ENCODE results near the gene ATAD2B.

Gene ATAD2B

DNA sequence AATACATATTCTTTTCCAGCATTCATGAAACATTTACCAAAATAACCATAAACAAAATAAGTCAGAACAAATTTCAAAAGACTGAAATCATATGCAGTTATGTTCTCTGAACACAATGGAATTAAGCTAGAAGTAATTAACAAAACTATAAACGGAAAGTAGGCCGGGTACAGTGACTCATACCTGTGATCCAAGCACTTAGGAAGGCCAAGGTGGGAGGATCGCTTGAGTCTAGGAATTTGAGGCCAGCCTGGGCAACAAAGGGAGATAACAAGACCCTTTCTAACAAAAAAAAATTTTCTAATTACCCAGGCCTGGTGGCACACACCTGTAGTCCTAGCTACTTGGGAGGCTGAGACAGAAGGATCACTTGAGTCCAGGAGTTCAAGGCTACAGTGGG is 14.9 kb downstream of the ATAD2B start:
- DNase-seq (ENCODE audit: low spot score), result no peak

DNA sequence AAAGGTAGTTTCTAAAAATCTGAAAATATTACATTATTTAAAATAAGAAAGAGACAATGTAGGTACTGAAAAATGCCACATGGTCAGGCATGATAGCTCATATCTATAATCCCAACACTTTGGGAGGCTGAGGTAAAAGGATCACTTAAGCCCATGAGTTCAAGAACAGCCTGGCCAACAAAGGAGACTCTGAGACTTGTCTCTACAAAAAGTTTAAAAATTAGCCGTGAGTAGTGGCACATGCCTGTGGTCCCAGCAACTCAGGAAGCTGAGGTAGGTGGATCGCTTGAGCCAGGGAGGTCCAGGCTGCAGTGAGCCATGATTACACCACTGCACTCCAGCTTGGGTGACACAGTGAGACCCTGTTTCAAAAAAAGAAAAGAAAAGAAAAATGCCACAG is 21.8 kb downstream of the ATAD2B start:
- DNase-seq (ENCODE audit: low spot score), result no peak

DNA sequence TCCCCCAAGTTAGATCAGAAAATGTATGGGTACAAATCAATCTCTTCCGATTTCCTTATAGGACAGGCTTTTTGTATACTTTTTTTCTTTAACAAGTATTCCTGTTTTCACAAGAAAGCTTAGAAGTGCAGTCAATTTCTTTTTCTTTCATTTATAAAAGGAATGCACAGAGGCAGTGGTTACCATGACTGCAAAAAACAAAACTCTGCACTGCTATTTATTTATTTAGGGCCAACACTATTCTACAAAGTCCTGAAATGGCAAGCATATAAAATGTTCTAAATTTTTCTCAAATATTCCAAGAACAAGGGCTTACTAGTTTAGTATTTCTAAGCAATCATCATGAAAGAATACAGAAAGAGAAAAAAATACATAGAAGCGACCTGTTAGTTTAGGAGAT is 22.2 kb downstream of the ATAD2B start:
- peak; percentile 18 for DNase-seq (ENCODE audit: low spot score)

- no peak for DNase-seq (ENCODE audit: low spot score)
Measured at GRCh38 chr2:23904215-23904614, 22.7 kb downstream of the ATAD2B start.

- DNase-seq (ENCODE audit: low spot score), result no peak
Measured at GRCh38 chr2:23903034-23903433, 23.9 kb downstream of the ATAD2B start.

DNA sequence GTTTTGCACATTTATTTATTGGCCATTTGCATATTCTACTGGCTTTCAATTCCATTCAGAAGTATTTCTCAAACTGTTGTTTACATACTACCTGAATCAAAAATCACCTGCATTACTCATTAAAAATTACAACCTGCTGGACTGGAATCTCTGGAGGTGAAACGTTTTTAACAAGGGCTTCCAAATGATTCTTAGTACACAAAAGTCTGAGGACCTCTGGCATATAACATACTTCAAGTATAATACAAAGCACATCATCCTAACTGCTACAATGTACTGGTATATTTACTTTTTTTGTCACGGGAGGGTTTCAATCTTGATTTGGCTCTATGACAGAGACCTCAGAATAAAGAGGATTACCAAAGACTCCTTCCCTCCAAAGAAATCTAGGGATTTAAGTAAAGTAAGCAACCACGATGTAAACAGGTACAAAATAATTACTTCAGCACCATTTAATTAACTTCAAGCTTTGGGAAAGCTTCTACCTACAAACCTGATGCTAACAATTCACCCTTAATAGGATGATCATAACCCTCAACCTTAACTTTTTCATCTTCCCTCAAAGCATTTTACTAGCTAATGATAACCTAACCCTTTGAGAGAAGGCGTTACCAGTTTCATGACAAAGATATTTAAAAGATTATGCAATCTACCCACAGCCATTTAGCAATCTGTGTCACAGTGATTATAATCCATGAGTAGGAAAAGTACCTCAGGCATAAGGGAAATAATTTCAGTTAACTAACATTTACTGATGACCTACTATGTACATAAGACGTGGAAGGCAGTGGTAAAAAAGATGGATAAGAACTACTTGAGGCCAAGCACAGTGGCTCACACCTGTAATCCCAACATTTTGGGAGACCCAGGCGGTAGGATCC is 24.7 kb downstream of the ATAD2B start:
- DNase-seq (ENCODE audit: low spot score), result peak; percentile 41

DNA sequence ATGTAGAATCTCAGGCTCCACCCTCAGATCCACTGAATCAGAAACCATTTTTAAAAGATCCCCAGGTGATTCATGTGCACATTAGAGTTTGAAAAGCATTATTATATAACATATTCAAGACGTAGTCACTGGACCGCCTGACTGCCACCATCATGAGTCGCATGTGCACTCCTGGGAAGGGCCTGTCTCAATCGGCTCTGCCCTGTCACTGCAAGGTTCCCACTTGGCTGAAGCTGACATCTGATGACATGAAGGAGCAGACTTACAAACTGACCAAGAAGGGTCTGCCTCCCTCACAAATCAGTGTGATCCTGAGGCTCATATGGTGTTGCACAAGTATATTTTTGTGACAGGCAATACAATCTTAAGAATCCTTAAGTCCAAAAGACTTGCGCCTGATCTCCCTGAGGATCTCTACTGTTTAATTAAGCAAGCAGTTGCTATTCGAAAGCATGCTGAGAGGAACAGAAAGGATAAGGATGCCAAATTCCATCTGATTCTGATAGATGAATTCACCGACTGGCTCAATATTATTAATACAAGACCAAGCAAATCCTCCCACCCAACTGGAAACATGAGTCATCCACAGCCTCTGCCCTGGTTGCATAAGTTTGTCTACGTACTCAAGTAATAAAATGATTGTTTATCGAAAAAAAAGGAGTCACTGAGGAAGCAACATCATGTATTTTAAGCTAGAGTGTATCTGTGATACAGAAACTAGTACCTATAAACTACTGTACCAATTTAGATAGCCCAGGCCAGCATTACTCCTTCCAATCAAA is 26.2 kb downstream of the ATAD2B start:
- DNase-seq (ENCODE audit: low spot score), result peak; percentile 68

DNA sequence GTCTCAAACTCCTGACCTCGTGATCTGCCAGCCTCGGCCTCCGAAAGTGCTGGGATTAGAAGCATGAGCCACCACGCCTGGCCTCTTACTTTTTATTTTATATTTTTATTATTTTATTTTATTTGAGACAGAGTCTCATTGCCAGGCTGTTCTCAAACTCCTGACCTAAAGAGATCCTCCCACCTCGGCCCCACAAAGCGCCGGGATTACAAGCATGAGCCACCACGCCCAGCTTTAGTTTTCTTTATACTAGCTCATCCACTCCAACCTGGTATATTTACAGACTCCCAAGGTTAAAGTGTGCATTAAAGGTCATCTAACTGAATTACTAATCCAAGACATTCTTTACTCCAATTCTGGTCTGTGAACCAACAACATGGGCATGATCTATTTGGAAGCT is 26.8 kb downstream of the ATAD2B start:
- no peak for DNase-seq (ENCODE audit: low spot score)

DNA sequence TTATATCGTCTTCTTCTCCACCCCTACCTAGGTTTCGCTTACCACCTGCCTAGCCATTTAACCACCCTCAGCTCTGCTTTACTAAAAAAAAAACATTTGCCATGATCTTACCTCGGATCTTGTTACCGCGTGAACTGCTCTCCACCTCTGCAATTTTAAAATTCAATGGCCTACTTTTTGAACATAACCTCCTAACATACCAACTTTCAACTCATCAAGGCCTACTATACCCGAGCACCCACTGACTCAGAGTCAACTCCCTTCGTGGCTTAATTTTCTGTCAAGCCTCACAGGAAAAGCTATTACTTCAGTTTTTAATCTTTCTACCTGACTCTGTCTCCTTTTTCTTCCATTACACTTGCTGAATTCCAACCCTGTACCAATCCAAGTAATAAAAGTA is 55.7 kb downstream of the ATAD2B start:
- no peak for DNase-seq (ENCODE audit: low spot score)

DNA sequence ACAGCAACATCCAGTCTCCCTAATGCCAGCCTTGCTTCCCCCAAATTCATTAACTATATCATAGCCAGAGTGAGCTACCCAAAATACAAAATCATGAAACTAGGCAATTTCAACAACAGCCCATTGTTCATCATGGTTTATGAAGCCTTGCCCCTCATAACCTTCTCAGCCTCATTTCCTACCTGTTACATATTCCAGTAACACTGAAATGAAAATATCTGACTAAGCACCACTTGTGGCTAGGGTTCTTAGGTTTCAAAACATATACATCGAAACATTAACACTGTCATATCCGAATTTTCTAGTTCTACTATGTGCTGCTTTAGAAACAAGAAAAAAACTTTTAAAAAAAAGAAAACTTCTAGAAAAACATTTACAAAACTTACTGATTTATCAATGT is 59.5 kb downstream of the ATAD2B start:
- DNase-seq (ENCODE audit: low spot score), result no peak

DNA sequence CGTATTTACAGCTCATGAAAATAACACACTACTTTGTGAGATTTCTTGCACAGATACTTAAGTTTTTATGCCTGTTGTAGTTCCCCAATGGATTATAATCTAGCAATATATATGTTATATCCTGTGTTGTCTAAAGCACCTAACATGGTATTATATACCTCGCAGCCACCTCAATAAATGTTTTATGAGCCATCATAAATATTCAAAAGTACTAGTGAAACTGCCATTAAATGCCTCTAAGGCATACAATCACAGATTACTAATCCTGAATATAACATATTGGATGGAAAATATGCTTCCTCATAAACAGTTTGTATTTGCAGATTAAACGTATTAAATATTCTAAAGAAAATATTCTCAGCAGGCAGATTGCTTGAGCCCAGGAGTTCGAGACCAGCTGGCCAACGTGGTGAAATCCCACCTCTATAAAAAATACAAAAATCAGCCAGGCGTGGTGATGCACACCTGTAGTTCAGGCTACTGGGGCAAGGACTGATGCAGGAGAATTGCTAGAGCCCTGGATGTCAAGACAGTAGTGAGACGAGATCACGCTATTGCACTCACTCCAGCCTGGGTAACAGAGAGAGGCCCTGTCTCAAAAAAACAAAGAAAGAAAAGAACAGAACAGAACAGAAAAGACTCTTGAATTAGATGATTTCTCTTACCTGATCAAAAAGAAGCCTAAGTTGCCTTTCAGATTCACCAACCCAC is 64.1 kb downstream of the ATAD2B start:
- no peak for DNase-seq (ENCODE audit: low spot score)

DNA sequence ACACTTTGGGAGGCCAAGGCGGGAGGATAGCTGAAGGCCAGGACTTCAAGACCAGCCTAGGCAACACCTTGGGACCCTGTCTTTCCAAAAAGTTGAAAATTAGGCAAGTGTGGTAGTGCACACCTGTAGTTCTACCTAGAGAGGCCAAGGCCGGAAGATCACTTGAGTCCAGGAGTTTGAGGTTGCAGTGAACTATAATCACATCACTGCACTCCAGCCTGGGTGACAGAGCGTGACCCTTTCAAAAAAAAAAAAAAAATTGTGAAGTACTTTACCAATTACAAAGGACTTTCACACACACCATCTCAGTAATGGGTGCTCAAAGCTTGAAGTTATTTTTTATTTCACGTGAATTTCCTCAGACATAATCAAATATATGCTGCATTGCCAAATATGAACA is 65.0 kb downstream of the ATAD2B start:
- DNase-seq (ENCODE audit: low spot score), result no peak

DNA sequence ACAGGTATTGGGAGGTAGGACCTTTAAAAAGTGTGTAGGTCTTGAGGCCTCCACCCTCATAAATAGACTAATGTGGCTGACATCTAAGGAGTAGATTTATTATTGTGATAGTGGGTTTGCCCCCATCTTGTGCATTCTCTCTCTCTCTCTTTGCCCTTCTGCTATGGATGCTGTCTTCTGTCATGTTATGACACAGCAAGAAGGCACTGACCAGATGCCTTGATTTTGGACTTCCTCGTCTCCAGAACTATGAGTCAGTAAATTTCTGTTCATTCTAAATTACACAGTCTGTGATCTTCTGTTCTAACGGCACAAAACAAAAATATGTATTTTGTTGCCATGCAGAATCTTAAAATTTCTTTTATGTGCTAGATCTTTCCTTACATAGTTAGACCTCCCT is 66.9 kb downstream of the ATAD2B start:
- DNase-seq (ENCODE audit: low spot score), result peak; percentile 8

DNA sequence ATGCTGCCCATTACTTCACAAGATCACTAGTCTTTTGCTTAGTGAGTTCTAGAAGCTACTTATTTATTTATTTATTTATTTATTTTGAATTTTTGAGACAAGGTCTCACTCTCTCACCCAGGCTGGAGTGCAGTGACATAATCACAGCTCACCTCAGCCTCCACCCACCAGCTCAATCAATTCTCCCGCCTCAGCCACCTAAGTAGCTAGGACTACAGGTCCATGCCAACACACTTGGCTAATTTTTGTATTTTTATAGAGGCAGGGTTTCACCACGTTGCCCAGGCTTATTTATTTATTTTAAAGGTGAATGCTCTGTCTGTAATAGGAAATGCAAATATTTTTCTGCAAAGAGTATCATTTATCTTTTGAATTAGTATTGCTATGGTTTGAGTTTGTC is 67.7 kb downstream of the ATAD2B start:
- DNase-seq (ENCODE audit: low spot score), result no peak

DNA sequence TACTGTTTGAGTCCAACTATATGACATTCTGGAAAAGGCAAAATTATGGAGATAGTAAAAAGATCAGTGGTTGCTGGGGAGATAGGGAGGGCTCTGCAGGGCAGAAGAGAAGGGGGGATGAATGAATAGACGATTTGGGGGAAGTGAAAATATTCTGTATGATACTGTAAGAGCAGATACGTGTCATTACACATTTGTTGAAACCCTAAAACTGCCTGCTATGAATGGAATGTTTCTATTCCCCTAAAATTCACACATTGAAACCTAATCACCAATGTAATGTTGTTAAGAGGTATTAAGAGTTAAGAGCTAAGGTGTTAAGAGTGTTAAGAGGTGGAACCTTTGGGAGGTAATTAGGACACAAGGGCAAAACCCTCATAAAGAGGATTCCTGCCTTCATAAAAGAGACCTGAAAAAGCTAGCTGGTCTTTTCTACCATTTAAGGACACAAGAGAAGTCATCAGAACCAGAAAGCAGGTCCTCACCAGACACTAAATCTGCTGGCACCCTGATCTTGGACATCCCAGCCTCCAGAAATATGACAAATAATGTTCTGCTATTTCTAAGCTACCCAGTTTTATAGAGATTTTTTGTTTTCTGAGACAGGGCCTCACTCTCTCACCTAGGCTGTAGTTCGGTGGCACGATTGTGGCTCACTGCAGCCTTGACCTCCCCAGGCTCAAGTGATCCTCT is 76.2 kb downstream of the ATAD2B start:
- no peak for DNase-seq (ENCODE audit: low spot score)

DNA sequence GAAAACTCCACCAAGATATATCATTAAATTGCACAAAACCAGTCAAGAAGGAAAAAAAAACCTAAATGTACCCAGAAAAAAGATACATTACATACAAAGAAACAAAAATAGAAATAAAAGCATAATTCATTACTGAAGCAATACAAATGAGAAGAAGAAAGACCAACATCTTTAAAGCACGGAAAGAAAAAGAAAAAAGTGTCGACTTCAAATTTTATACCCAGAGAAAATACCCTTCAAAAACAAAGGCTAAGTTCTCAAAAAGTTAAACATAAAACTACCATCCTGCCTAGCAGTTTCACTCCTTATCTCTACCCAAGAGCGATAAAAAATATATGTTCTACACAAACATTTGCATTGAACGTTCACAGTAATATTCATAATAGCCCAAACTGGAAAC is 82.0 kb downstream of the ATAD2B start:
- no peak for DNase-seq (ENCODE audit: low spot score)

- DNase-seq (ENCODE audit: low spot score), result no peak
Measured at GRCh38 chr2:23843051-23843976, 83.6 kb downstream of the ATAD2B start.

DNA sequence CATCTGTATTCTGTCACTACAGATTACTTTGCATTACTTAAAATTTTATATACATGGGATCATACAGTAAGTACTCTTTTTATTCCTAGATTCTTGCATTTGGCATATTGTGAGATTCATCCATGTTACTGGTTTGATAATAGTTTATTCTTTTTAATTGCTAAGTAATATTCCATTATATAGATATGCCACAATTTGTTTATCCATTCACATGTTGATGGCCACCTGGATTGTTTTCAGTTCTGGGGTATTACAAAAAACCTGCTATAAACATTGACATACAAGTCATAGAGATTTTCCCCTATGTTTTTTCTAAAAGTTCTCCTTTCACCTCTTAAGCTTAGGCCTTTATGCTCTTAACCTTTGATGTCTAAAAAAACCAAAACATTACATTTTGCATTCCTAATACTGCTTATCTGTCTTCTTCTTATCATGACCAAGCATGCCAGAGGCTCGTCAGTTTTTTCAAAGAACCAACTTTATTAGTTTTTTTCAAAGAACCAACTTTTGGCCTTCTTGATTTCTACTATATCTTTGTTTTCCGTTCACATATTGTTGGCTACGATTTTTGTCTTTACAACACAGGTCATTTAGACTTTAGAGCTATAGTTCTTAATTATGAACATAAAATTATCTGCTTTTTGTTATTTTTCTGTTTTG is 86.9 kb downstream of the ATAD2B start:
- no peak for DNase-seq (ENCODE audit: low spot score)

DNA sequence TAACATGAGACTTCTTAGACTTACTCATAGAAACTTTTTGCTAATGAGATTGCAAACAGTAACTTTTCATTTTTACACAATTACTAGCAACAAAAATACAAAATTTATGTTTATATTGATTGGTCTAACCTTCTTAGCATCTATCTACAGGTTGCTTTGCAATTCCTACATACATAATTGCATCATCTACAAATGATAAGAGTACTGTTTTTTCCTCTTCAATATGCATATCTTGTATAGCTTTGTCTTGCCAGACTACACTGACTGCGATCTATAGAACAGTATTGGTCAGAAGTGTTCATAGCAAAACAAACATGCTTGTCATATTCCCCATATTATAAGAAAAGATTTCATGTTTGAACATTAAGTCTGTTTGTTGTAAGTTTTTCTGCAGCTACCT is 87.9 kb downstream of the ATAD2B start:
- DNase-seq (ENCODE audit: low spot score), result no peak

- DNase-seq (ENCODE audit: low spot score), result no peak
Measured at GRCh38 chr2:23838581-23838980, 88.3 kb downstream of the ATAD2B start.

DNA sequence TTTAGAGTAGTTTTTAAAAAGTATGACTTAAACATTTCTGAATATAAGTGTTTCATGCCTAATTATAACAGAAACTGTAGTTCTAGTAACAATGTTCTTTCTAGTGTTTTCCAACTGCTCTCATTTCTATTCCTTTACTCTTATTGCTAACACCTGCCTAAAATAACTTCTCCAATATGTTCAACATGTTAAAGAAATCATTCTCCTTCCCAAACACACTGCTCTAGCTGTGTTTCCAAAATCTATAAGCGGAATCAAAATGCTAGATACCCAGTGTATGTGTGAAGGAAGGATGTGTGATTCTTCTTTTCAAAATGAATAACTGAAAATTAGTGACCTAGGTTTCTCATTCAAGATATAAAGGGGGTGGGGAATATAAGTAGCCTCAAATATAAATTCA is 89.1 kb downstream of the ATAD2B start:
- DNase-seq (ENCODE audit: low spot score), result no peak

All from GM03348 (cell line).